CD1c-positive myeloid dendritic cell (primary cell): Measurements from ENCODE around the gene SH3RF3.

Experiments used
- DNase-seq: peaks from one replicate; pipeline ENCODE4 v3.0.0-alpha.2; 2016; ENCODE audit errors: extremely low spot score

SH3RF3 gene

DNA sequence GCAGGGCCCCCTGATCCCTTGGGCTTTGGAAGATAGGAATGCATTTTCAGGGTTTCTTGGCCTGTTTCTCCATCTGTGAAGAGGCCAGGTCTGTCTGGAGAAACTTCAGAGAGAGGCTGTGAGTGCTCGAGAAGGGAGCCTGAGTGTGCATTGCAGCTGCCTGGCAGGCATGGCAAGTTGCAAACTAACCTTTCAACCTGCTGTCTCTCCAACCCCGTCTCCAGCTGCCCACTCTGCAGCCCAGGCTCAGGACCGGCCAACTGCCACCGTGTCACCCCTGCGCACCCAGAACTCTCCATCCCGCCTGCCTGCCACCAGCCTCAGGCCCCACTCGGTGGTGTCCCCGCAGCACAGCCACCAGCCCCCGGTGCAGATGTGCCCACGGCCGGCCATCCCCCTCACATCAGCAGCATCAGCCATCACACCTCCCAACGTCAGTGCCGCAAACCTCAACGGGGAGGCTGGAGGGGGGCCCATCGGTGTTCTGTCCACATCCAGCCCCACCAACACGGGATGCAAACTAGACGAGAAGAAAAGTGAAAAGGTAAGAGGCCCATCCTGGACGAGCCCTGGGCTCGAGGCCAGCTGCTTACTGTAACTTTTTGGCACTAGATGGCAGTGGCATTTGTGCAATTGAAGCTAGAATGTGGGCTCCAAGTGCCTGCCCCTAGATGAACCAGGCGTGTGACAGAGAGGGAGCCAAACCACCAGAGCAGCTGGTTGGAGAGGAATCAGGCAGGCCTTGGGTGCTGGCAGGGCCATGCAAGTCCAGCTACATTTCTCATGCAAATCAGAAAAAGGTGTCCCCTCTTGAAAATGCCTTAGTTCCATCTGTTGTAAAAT, 320.2 kb downstream of the SH3RF3 start:
- DNase-seq: no peak

- DNase-seq: no peak
Observed at GRCh38 chr2:109450574-109451273, 321.7 kb downstream of the SH3RF3 start.

- DNase-seq: peak; percentile 53
Observed at GRCh38 chr2:109451671-109452070, 322.7 kb downstream of the SH3RF3 start.

- DNase-seq: no peak
Observed at GRCh38 chr2:109452318-109453305, 323.6 kb downstream of the SH3RF3 start.

DNA sequence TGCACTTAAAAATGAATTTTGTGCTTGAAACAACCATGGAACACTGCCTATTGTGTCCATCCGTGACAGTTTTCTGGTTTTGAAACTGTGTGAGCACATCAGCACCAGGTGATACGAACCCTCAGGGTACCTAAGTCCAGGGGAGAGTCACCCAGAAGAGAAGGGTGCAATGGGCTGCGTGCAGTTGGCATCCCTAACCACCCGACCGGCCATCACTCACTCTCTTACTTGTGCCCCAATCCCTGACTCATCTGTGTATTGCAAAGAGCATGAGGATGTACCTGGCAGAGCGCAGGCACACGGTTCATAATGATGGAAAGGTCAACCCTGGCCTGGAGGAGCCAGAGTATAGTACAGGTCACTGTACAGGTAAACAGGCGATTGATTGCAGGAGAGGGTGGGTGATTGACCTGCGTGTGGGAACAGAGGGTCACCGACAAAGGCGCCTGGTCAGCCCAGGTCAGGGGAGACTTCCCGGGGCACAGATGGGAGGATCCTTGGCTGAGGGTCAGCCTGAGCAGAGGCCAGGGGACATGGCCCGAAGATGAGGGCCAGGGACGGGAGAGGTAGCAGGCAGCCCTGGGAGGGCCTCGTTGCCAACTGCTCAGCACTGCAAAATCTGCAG, 324.5 kb downstream of the SH3RF3 start:
- no peak for DNase-seq

DNA sequence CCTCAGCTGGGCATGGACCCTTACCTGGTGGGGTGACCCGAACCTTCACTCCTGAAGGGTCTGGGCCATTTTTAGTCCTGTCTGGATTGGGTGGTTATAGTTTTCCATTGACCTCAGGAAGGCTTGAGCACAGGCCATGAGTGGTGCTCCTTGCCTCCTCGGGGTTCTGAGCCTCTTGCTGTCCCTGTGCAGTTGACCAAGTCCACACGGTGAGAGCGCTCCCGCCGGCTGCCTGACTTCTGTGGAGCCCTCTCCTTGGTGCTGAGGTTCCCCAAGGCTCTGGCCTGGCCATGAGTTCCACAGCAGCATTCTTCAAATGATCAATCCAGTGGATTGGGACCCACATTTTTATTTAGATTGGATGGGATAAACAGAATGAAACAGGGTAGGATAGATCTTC, 325.3 kb downstream of the SH3RF3 start:
- DNase-seq: no peak

DNA sequence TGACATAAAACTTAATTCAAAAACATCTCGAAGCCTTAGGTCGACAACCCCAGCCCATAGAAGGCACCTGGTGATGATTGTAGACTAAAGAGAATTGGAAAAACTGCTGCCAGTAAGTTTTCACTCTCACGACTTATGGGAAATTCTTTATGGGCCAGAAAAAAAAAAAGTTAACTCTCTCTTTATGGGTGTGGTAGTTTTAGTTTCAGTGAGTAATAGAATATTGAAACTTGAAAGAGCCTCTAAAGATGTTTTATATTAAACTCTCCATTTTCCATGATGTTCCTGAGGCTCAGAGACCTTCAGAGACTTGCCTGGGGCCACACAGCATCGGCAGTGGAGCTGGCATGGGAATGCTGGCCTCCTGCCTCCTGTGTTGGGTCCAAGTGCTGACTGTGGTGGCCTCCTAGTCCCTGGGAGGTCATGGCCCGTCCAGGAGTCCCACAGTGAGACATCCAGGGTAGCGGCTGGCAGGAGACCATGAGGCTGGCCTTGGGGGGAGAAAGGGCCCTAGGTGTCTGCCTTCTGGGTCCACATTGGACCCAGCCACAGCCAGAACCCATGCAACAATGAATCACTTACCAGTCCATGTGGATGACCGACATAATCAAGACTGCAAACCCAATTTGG, 325.9 kb downstream of the SH3RF3 start:
- DNase-seq: no peak

- DNase-seq: no peak
Observed at GRCh38 chr2:109455731-109456691, 327.0 kb downstream of the SH3RF3 start.

GRCh38 chr2:109456776-109457175, 327.8 kb downstream of the SH3RF3 start:
- no peak for DNase-seq

- no peak for DNase-seq
Observed at GRCh38 chr2:109457366-109457765, 328.4 kb downstream of the SH3RF3 start.

DNA sequence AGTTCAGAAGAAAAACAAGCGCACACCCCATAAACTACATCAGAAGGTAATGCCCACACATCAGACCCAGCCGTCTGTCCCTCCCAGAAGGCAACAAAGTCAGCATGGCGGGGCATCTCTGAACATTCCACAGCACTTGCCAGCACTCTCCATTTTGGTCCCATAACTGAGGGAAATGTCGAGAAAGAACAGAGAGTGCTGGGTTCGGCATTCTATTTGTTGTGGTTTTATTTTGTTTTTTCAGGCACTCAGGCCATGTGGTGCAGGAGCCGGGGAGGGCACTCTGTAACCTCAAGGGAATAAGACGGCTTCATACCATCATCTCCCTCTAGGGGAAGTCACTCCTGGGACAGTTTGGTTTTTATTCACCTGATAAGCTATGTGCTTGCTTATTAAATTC, 328.8 kb downstream of the SH3RF3 start:
- no peak for DNase-seq

DNA sequence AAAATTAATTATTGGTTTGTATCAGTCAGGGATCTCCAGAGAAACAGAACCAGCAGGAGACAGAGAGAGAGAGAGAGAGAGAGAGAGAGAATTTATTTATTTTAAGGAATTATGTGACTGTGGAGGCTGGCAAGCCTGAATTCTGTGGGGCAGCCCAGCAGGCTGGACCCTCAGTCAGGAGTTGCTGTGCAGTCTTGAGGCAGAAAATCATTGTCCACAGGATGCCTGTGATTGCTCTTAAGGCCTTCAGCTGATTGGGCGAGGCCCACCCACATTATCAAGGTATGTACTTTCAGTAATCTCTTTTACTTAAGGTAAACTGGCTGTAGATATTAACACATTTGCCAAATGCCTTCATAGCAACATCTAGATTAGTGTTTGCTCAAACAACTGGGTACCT, 329.5 kb downstream of the SH3RF3 start:
- DNase-seq: no peak

DNA sequence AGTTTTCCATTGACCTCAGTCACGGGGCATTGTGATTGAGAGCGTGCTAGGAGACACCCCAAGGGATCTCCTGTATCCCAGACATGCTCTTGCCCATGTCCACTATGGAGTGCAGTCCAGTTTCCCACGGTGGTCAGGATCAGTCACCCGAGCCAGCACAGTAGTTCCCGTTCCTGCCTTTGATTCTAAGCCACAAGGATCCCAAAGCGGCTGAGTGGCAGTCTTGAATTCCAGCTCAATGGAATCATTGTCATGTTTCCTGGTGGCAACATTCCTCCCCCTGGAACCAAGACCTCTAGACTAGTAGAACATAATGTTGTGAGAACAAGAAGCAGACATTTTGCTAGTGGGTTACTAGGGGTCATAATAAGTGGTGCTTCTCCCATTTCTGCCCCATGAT, 330.5 kb downstream of the SH3RF3 start:
- DNase-seq: no peak

DNA sequence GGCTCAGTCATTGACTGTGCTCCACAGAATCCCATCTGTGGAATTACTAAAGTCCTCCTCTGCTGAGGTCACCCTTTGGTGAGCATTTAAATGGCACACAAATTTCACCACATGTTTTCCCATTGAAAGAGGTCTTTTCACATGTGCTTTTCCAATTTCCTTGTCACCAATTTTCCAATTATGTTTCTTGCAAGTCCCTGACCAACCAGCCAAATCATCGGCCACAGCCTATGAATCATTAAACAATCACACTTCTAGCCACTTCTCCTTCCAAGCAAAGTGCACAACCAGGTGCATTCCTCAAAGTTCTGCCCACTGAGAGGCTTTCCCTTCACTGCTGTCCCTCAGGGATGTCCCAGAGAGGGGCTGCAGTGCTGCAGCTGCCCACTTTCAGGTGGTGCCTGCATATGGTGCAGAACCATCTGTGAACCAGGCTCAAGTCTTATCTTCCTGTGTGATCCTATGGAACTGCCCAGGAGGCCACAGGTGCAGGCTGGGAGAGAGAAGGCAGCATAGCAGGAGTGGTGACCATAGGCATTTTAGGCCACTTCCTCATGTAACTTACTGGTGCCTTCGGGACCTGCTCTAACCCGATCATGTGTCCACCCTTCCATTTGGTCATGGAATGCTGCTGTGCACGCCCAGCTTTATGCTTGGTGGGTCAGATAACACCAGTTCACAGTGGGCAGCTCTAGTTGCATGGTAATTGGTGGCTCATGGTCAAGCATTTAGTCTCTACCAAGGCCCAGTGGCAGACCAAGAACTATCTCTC, 331.7 kb downstream of the SH3RF3 start:
- no peak for DNase-seq

DNA sequence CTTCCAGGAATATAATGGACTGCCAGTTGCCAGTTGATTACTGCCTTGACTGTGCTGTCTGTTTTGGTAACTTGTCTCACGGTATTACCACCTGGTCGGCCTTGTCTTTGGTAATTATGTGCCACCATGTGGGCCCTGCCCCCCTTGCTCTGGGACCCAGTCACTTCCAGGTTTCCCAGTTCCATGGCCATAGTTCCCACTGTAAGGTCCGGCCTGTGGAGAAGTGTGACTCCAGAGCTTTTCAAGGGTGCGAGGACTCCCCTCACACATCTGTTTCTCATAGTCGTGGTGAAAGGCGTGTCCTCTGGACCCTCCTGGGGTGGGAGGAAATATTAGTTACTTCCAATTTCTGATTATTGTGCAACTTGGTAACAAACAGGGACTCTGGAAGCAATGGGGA, 334.2 kb downstream of the SH3RF3 start:
- DNase-seq: no peak

GRCh38 chr2:109463891-109464290, 334.9 kb downstream of the SH3RF3 start:
- DNase-seq: no peak

DNA sequence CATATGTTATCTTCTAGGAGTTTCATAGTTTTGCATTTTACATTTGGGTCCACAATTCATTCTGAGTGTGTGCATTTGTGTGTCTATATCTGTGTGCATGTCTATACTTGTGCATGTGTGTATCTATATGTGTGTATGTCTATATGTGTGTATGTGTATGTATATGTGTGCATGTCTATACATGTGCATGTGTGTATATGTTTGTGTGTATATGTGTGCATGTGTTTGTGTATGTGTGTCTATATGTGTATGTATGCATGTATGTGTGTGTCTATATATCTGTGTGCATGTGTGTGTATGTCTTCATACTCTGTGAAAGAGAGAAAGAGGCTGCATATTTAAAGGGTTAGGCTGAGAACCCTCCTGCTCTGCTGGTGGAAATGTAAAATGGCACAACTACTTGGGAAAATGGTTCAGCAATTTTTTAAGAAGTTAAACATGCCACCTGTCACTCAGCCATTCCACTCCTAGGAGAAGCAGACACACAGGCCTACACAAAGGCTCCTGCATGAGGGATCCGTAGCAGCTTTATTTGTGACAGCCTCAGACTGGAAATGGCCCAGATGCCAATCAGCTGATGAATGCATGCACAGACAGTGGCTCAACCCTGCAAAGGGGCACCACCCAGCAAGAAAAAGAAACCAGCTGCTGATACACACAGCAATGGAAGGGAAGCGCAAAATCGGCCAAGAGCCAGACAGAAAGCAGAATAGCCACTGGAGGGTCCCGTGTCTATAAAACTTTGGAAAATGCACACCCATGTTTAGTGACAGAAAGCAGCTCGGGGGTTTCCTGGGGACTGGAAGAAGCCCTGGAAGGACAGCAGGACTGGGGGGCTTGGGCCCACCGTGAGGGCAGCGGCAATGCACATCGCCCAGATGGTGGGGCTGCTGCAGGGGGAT, 337.9 kb downstream of the SH3RF3 start:
- DNase-seq: no peak

DNA sequence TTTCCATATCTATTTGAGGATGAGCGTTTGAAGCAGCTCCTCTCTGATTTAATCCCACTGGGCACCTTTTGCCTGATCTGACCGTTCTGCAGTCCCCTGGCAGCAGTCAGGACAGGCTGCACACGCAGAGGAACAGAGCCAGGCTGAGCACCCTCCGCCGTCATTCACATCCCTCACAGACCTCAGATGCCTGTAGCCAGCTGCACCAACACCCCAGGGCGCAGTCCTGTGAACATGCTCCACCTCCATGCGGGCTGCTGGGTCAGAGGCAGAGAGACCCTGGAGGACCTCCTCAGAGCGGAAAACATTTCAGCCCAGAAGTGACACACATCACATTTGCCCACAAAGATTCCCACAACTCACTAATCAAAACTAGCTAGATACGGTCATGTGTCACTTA, 338.7 kb downstream of the SH3RF3 start:
- DNase-seq: no peak
